CMK (cell line): ENCODE results near the gene EPHB2.

Experiments used
- DNase-seq: peaks from one replicate; pipeline ENCODE4 v3.0.0-alpha.2; 2010; ENCODE audit warnings: low read depth

The EPHB2 gene

GRCh38 chr1:22780696-22781095, 70.1 kb downstream of the EPHB2 start:
- peak; percentile 5 for DNase-seq

DNA sequence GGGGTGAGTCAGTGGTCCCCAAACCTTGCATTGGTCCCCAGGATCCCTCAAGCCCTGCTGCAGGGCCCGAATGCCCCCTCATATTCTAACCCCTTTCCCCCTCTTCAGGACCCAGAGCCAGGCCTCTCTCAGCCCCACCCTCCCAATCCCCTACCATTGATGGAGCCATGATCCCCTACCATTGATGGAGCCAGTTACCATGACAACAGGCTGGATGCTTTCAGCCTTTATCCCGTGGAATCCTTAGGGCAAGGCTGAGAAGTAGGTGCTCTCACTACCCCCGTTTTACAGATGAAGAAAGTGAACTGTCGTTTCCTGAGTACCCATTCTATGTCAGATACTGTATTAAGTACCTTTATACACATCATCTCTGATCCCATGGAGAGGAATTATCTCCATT, 70.8 kb downstream of the EPHB2 start:
- DNase-seq = no peak

- no peak for DNase-seq
Measured at GRCh38 chr1:22782406-22782805, 71.8 kb downstream of the EPHB2 start.

DNA sequence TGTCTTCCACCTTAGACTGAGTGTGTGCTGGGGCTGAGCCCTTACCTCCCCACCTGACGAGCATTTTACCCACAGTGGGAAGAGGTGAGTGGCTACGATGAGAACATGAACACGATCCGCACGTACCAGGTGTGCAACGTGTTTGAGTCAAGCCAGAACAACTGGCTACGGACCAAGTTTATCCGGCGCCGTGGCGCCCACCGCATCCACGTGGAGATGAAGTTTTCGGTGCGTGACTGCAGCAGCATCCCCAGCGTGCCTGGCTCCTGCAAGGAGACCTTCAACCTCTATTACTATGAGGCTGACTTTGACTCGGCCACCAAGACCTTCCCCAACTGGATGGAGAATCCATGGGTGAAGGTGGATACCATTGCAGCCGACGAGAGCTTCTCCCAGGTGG, 73.7 kb downstream of the EPHB2 start:
- no peak for DNase-seq

DNA sequence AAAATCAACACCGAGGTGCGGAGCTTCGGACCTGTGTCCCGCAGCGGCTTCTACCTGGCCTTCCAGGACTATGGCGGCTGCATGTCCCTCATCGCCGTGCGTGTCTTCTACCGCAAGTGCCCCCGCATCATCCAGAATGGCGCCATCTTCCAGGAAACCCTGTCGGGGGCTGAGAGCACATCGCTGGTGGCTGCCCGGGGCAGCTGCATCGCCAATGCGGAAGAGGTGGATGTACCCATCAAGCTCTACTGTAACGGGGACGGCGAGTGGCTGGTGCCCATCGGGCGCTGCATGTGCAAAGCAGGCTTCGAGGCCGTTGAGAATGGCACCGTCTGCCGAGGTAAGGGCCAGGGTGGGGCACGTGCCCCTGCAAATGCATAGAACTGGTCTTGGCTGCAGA, 74.1 kb downstream of the EPHB2 start:
- DNase-seq = no peak

- no peak for DNase-seq
Measured at GRCh38 chr1:22786101-22786500, 75.5 kb downstream of the EPHB2 start.

- no peak for DNase-seq
Measured at GRCh38 chr1:22786719-22787489, 76.3 kb downstream of the EPHB2 start.

- DNase-seq = no peak
Measured at GRCh38 chr1:22787636-22788035, 77.0 kb downstream of the EPHB2 start.

DNA sequence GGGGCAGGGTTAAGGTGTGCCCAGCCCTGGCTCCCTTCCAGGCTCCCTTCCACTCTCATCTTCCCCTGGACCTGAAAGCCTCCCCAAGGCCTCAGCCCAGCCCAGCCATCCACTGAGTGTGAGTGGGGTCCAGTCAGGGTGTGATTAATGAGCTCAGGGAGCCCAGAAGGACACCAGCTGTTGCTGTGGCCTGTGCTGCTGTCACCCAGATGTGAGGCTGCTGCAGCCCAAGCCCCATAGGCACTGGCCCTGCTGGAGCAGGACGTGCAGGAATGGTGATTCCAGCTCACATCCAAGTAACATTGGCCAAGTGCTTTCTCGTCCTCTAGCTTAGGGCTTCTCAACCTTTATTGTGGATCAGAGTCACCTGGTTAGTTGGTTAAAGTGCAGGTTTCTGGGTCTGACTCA, 77.6 kb downstream of the EPHB2 start:
- no peak for DNase-seq

DNA sequence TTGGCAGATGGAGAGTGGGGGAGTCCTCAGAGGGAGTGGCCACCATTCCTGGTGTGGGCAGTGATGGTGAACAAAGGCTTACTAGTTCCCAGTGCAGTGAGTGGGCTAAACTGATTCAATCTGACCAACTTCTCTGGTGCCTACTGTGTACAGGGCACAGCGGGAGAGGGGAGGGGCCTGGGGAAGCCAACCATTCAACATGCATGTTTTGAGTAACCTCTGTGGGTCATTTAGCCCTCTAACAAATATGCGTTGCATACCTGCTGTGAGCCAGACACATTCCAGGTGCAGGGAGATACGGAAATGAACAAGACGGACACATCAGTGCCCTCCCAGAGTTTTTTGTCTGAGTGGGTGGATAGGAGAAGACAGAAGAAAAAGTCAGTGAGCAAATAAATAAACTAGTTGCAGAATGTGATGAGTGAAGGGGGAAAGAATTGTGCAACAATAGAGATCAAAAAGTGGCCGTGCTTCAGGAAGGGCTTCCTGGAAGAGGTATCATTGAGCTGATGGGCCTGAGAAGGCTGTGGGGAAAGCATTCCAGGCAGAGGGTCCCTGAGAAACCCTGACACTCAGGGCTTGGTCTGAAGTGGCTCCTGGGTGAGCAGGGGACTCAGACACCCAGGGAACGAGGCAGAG, 78.8 kb downstream of the EPHB2 start:
- no peak for DNase-seq

- no peak for DNase-seq
Measured at GRCh38 chr1:22790232-22791008, 79.8 kb downstream of the EPHB2 start.

DNA sequence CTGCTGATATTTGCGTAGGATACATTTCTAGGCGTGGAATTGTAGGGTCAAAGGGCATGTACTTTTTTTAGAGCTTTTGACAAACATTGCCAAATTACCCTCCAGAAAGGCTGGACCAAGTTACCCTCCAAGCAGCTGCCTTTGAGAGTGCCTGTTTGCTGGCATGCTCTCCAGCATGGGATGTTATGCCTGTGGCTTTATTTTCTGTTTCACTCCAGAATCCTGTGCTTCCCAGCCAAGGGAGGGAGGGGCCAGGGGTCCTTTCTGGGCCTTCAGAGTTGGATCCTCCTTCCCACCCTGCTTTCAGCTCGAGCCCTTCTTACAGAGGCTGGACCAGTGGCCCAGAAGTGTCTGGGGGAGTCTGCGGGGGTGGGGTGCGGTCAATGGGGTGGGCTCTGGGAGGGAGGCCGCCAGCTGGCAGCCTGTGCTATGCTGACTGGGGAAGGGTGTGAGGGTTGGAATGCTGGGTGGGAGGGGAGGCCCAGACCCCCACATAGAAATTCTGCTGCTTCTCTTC, 81.2 kb downstream of the EPHB2 start:
- DNase-seq = no peak

DNA sequence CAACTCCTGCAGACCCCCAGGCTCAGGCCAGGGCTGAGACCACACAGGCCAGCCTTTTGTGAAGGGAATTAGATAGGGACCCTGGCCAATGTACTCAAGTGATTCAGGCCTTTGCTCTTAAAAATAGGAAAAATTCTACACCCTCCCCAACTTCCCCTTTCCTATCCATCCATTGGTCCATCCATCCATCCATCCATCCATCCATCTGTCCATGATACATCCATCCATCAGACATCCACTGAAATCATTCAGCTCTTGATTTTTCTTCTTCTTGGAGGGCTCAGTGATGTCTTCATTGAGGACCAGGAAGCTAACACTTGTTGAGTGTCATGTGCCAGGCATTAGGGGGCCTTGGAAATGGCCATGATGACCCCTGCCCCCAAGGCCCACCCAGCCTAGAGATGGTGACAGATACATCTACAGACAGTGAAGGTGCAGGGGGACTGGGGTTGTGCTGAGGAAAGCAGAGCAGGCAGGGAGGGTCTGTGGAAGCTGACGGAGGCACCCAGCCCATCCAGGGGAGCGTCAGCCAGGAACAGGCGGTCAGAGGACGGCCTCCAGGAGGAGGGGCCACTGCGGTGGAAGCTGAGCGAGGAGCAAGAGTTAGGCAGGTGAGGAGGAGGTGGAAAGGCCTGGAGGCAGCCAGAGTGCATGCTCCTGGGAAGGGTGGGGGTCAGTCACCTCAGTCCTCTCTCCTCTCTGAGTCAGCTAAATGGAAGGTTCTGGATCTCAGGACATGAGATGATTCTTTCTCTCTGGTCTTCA, 81.9 kb downstream of the EPHB2 start:
- DNase-seq = no peak

GRCh38 chr1:22793647-22794046, 83.0 kb downstream of the EPHB2 start:
- no peak for DNase-seq

- no peak for DNase-seq
Measured at GRCh38 chr1:22794647-22795365, 84.2 kb downstream of the EPHB2 start.

DNA sequence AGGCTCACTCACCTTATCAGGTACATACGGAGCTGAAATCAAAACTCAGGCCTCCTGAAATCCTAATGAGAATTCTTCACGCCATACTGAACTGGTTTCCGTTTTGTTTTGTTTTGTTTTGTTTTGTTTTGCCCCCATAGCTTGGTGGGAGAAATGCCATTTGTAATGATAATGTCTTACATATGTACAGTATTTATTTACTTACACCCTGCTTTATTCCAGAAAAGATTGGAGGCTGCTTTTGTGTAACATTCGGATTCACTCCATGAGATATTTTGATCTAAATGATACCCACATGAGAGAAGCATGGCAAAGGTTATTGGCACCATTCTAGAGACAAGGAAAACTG, 84.7 kb downstream of the EPHB2 start:
- DNase-seq = no peak

GRCh38 chr1:22796642-22797041, 86.0 kb downstream of the EPHB2 start:
- no peak for DNase-seq

DNA sequence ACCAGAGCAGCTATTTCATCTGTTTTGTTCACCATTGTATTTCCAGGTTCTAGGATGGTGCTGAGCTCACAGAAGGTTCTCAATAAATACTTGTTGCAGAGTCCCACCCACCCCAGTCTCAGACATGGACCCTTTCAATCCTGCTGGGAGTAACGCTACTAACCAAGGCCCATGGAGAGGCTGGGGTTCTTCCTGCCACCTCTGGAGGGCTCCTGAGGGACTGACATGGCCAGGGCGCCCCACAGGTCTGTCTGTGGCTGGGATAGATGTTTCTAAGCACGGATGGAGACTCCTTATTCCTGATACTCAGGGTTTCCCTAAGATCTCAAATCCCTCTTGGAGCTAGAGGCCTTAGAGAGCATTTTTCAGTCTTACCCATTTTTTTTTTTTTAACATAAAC, 87.4 kb downstream of the EPHB2 start:
- DNase-seq = no peak

DNA sequence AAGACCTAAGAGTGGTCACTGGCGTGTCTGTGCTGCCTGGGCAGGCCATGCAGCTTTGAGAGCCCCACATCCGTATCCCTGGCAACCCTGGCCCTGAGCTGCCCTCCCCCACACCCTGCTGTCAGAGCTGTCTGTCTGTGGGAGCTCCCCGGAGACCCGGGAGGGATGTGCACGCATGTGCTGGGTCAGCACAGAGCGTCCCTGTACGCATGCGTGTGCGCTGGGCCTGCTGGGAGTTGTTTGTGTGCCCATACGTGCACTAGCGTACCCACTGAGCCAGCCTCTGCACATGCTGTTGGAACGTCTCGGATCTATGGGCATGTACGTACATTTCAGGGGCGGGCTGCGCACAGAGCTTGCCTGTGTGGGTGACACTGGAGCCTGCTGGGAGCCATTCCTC, 89.3 kb downstream of the EPHB2 start:
- DNase-seq = no peak

GRCh38 chr1:22800629-22801028, 90.0 kb downstream of the EPHB2 start:
- DNase-seq = no peak

GRCh38 chr1:22801347-22801746, 90.7 kb downstream of the EPHB2 start:
- no peak for DNase-seq

DNA sequence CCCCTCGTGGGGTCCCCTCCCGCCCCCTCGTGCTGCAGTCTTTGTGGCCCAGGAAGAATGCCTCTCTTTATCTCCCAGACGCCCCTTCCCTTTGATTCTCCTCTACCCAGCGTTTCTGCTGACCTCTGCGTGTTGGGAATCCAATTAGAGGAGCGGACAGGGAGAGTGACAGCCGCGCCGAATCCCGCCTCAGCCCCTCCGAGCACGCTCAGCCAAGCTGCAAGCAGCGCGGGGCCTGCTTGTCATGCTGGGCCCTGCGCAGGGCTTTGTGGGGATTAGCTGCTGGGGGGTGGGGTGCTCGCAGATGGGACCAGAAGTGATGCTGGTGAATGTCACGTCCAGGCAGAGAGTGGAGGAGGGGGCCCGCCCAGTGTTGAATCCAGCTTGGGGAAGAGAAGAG, 91.1 kb downstream of the EPHB2 start:
- no peak for DNase-seq
